IMR-90 (cell line): ENCODE results near the gene ADAM17. TPM values are rescaled to one million over a fixed set of nuclear protein-coding genes. Genes with fewer than 3 reads are reported as not detected.

Source experiments
- ATAC-seq: fragments of 200-7000 bp; cut with Tn5 transposase; 2 replicates; pipeline ENCODE4 v1.9.1; 2020; ENCODE audit warnings: low read depth, mild to moderate bottlenecking, moderate library complexity
- BruUV-seq: library from RNA; stranded (reverse); fragments of 400-500 nt; replicated peaks from 2 replicates; lab custom pipeline; 2021; lab: Mats Ljungman, UMichigan
- CTCF ChIA-PET: fragments of 300-600 bp; formaldehyde crosslinking; extraction: SDS; loops from one replicate; lab custom pipeline; 2021; ENCODE audit warnings: antibody characterized with exemption; lab: Yijun Ruan, JAX
- POLR2A ChIA-PET: fragments of 300-600 bp; sonication (Branson Sonifier 250); formaldehyde crosslinking; loops from one replicate; lab custom pipeline; 2022; ENCODE audit warnings: antibody characterized with exemption; ENCODE audit not compliant: unreplicated experiment; lab: Charles Lee
- DNase-seq: peaks from one replicate; pipeline ENCODE4 v3.0.0; 2013
- H2AFZ ChIP-seq: replicated peaks from 2 replicates; pipeline ENCODE3; 2013; ENCODE audit warnings: low read length, mild to moderate bottlenecking; ENCODE audit not compliant: poor library complexity
- H2AK5ac ChIP-seq: 2 replicates; pipeline ENCODE4 v1.6.1; 2013; ENCODE audit warnings: low read depth, low read length, inconsistent platforms
- H2AK9ac ChIP-seq: replicated peaks from 2 replicates; pipeline ENCODE3; 2013; ENCODE audit warnings: mild to moderate bottlenecking, low read depth, low read length, moderate library complexity; ENCODE audit not compliant: poor library complexity
- H2BK120ac ChIP-seq: 2 replicates; pipeline ENCODE4 v1.6.1; 2013; ENCODE audit warnings: low read depth, low read length, inconsistent platforms
- H2BK15ac ChIP-seq: 3 replicates; pipeline ENCODE4 v1.6.1; 2013; ENCODE audit warnings: low read depth, low read length, inconsistent platforms
- H2BK20ac ChIP-seq: 2 replicates; pipeline ENCODE4 v1.6.1; 2013; ENCODE audit warnings: low read depth, mild to moderate bottlenecking, inconsistent platforms, low read length, moderate library complexity
- H2BK5ac ChIP-seq: 2 replicates; pipeline ENCODE4 v1.6.1; 2013; ENCODE audit warnings: mild to moderate bottlenecking, low read depth, low read length, inconsistent platforms; ENCODE audit not compliant: poor library complexity, severe bottlenecking
- H3K14ac ChIP-seq: replicated peaks from 2 replicates; pipeline ENCODE4 v1.6.1; 2013; ENCODE audit warnings: low read depth, low read length, inconsistent platforms
- H3K18ac ChIP-seq: 2 replicates; pipeline ENCODE4 v1.6.1; 2013; ENCODE audit warnings: low read depth, low read length, control low read depth
- H3K23ac ChIP-seq: 2 replicates; pipeline ENCODE4 v1.6.1; 2013; ENCODE audit warnings: low read depth, low read length, inconsistent platforms
- H3K27ac ChIP-seq: 2 replicates; pipeline ENCODE4 v1.5.1; 2013; ENCODE audit warnings: mild to moderate bottlenecking, control low read depth, low read length; ENCODE audit not compliant: insufficient read depth
- H3K27me3 ChIP-seq: 2 replicates; pipeline ENCODE4 v1.6.1; 2013; ENCODE audit warnings: low read length; ENCODE audit not compliant: control insufficient read depth, insufficient read depth
- H3K36me3 ChIP-seq: 2 replicates; pipeline ENCODE4 v1.6.1; 2013; ENCODE audit warnings: low read length, mixed read lengths; ENCODE audit not compliant: control insufficient read depth, insufficient read depth
- H3K4ac ChIP-seq: 2 replicates; pipeline ENCODE4 v1.6.1; 2013; ENCODE audit warnings: low read depth, low read length, inconsistent platforms
- H3K4me1 ChIP-seq: 2 replicates; pipeline ENCODE4 v1.6.1; 2013; ENCODE audit warnings: low read length, mixed read lengths; ENCODE audit not compliant: control insufficient read depth, insufficient read depth
- H3K4me2 ChIP-seq: 2 replicates; pipeline ENCODE4 v1.6.1; 2013; ENCODE audit warnings: low read depth, mild to moderate bottlenecking, control low read depth, low read length, moderate library complexity
- H3K4me3 ChIP-seq: 2 replicates; pipeline ENCODE4 v1.5.1; 2013; ENCODE audit warnings: low read depth, mild to moderate bottlenecking, control low read depth, low read length, moderate library complexity; ENCODE audit not compliant: insufficient read depth
- H3K56ac ChIP-seq: 2 replicates; pipeline ENCODE4 v1.6.1; 2013; ENCODE audit warnings: low read length, inconsistent platforms; ENCODE audit not compliant: insufficient read depth; ENCODE audit errors: extremely low read depth
- H3K79me1 ChIP-seq, 2 experiments: 2 replicates each; pipeline ENCODE4 v1.6.1; 2013; ENCODE audit warnings: low read length in 2 of 2, inconsistent platforms in 1 of 2, low read depth in 1 of 2
- H3K9ac ChIP-seq: 2 replicates; pipeline ENCODE4 v1.6.1; 2013; ENCODE audit warnings: low read depth, low read length, control low read depth
- H3K9me1 ChIP-seq: 2 replicates; pipeline ENCODE4 v1.6.1; 2013; ENCODE audit warnings: low read length, inconsistent platforms; ENCODE audit not compliant: insufficient read depth
- H3K9me3 ChIP-seq: 2 replicates; pipeline ENCODE4 v1.6.1; 2013; ENCODE audit warnings: low read length; ENCODE audit not compliant: control insufficient read depth, insufficient read depth
- H4K20me1 ChIP-seq: 2 replicates; pipeline ENCODE4 v1.6.1; 2013; ENCODE audit warnings: low read length, inconsistent platforms; ENCODE audit not compliant: insufficient read depth
- H4K5ac ChIP-seq: 2 replicates; pipeline ENCODE4 v1.6.1; 2013; ENCODE audit warnings: mild to moderate bottlenecking, low read depth, low read length, control low read depth
- H4K8ac ChIP-seq, 2 experiments: 2 replicates each; pipeline ENCODE4 v1.6.1; 2013; ENCODE audit warnings: low read depth in 2 of 2, low read length in 2 of 2, control low read depth in 1 of 2, inconsistent platforms in 1 of 2
- H4K91ac ChIP-seq: 2 replicates; pipeline ENCODE4 v1.6.1; 2013; ENCODE audit warnings: low read depth, low read length, inconsistent platforms; ENCODE audit not compliant: insufficient read depth
- BHLHE40 ChIP-seq: fragments of 150-350 bp; IDR thresholded peaks from 2 replicates; pipeline ENCODE4 v1.6.1; 2016; ENCODE audit warnings: mild to moderate bottlenecking, low read depth, low read length
- ELK1 ChIP-seq: fragments of 150-350 bp; IDR thresholded peaks from 2 replicates; pipeline ENCODE4 v1.6.1; 2016; ENCODE audit warnings: low read depth, mild to moderate bottlenecking, low read length, moderate library complexity, borderline replicate concordance
- FOS ChIP-seq: fragments of 150-350 bp; IDR thresholded peaks from 2 replicates; pipeline ENCODE4 v1.6.1; 2016; ENCODE audit warnings: low read depth, low read length
- MAZ ChIP-seq: IDR thresholded peaks from 2 replicates; pipeline ENCODE4 v1.6.1; 2012; ENCODE audit warnings: low read depth, mild to moderate bottlenecking, low read length, improper control_type of control experiment, moderate library complexity, borderline replicate concordance
- MXI1 ChIP-seq: IDR thresholded peaks from 2 replicates; pipeline ENCODE4 v1.6.1; 2012; ENCODE audit warnings: low read depth, mild to moderate bottlenecking, low read length, moderate library complexity, borderline replicate concordance
- RAD21 ChIP-seq: IDR thresholded peaks from 2 replicates; pipeline ENCODE4 v1.6.1; 2012; ENCODE audit warnings: low read length, improper control_type of control experiment
- RCOR1 ChIP-seq: IDR thresholded peaks from 2 replicates; pipeline ENCODE4 v1.6.1; 2012; ENCODE audit warnings: mild to moderate bottlenecking, low read length, improper control_type of control experiment; ENCODE audit not compliant: insufficient replicate concordance
- SMC3 ChIP-seq: fragments of 150-350 bp; IDR thresholded peaks from 2 replicates; pipeline ENCODE4 v1.6.1; 2016; ENCODE audit warnings: low read depth, mild to moderate bottlenecking, antibody characterized with exemption, low read length, moderate library complexity
- USF2 ChIP-seq: fragments of 150-350 bp; IDR thresholded peaks from 2 replicates; pipeline ENCODE4 v1.6.1; 2017; ENCODE audit warnings: mild to moderate bottlenecking, antibody characterized with exemption, low read length, low read depth
- WGBS, 2 experiments: methylation state at CpG; one replicate each; pipeline versions ENCODE4 v1.1.5 to v1.1.7; 2013; ENCODE audit warnings: missing lambda C conversion rate in 2 of 2; ENCODE audit not compliant: insufficient read length in 1 of 2; ENCODE audit errors: extremely low coverage in 2 of 2; 5-methylcytosine and 5-hydroxymethylcytosine counted together
- dilution Hi-C: fragments of 300-500 bp; cut with HindIII; formaldehyde crosslinking; loops from one replicate; pipeline ENCODE4 v1.14.3; 2018; ENCODE audit warnings: low sequenced_read_pairs; ENCODE audit not compliant: unreplicated experiment
- in situ Hi-C: fragments of 300-500 bp; cut with MboI; formaldehyde crosslinking; loops from 3 replicates; pipeline ENCODE4 v1.14.3; 2019; ENCODE audit warnings: low sequenced_read_pairs, inconsistent platforms, mixed read lengths
- intact Hi-C: fragments of 100-400 bp; cut with micrococcal nuclease; formaldehyde crosslinking; loops from 2 replicates; pipeline ENCODE4 v1.10.0; 2022
- polyA plus RNA-seq, 3 experiments: library from polyadenylated mRNA; depleted of rRNA; stranded (reverse); fragments of >200 nt; gene quantifications; 2 replicates each; pipeline ENCODE4 v1.2.3, GENCODE V29; 2012; ENCODE audit warnings: low replicate concordance in 1 of 3
- total RNA-seq: library from RNA; depleted of rRNA; stranded (reverse); fragments of >200 nt; gene quantifications from 2 replicates; pipeline ENCODE4 v1.2.3, GENCODE V29; 2012

ADAM17 gene
- total and polyA plus RNA-seq, 2 of the 4 experiments (the other 2 are of a cell fraction), result 9.6 to 34.4 TPM

- H3K79me1 ChIP-seq, result peaks cover 33 to 78% of the 10 kb centered on the region in 2 experiments
- H3K9ac ChIP-seq, result no peak overlapping the region
- no CpG with 5 or more reads among the region's 5 CpGs for WGBS, 2 experiments
- no peak overlapping the region for H3K27ac ChIP-seq
- H3K9me3 ChIP-seq, result no peaks in the 10 kb centered on the region
- H2AK9ac ChIP-seq, result peak overlapping the region; percentile 51
- no peak overlapping the region for H2BK15ac ChIP-seq
- H2AFZ ChIP-seq, result no peak overlapping the region
- H3K4me3 ChIP-seq, result no peak overlapping the region
- H4K5ac ChIP-seq, result no peak overlapping the region
- dilution Hi-C loops, result no loop called here
- in situ Hi-C loops, result no loop called here
- no peak overlapping the region for H2BK5ac ChIP-seq
- H3K14ac ChIP-seq, result no peak overlapping the region
- no peak overlapping the region for H4K91ac ChIP-seq
- H3K18ac ChIP-seq, result no peak overlapping the region
- ChIA-PET CTCF (no interaction called here), POLR2A (no interaction called here)
- H3K27me3 ChIP-seq, result no peaks in the 10 kb centered on the region
- peaks cover 66% of the 10 kb centered on the region for H3K36me3 ChIP-seq
- no peak overlapping the region for H3K4ac ChIP-seq
- no peak overlapping the region for H2AK5ac ChIP-seq
- H3K4me1 ChIP-seq, result peaks cover 11% of the 10 kb centered on the region
- H3K9me1 ChIP-seq, result peaks cover 20% of the 10 kb centered on the region
- BruUV-seq, result no TSS peak
- H4K20me1 ChIP-seq, result peaks cover 36% of the 10 kb centered on the region
- TF ChIP-seq RCOR1 (peak; percentile 60), USF2 (no peak), RAD21 (no peak), MXI1 (peak; percentile 57; the same call in 1 of the 2 replicates), FOS (no peak), SMC3 (no peak), ELK1 (no peak), BHLHE40 (no peak), MAZ (no peak)
- H4K8ac ChIP-seq, result no peak overlapping the region
- no peak overlapping the region for H2BK120ac ChIP-seq
- DNase-seq (peak; percentile 94), ATAC-seq (peak; percentile 63)
- H3K4me2 ChIP-seq, result no peak overlapping the region
- H3K56ac ChIP-seq, result no peak overlapping the region
- H3K23ac ChIP-seq, result no peak overlapping the region
- no peak overlapping the region for H2BK20ac ChIP-seq
- intact Hi-C loops, result no loop called here
Observed at GRCh38 chr2:9484533-9484932, 71.1 kb downstream of the ADAM17 start.
